ENCODE results near the gene CCDC180. TPM values are rescaled to one million over a fixed set of nuclear protein-coding genes. Genes with fewer than 3 reads are reported as not detected.

The CCDC180 gene
- total and polyA plus RNA-seq, 2 experiments from 2014 or later: 3.9 to 7.1 TPM

- TF ChIP-seq, protein P1, sequence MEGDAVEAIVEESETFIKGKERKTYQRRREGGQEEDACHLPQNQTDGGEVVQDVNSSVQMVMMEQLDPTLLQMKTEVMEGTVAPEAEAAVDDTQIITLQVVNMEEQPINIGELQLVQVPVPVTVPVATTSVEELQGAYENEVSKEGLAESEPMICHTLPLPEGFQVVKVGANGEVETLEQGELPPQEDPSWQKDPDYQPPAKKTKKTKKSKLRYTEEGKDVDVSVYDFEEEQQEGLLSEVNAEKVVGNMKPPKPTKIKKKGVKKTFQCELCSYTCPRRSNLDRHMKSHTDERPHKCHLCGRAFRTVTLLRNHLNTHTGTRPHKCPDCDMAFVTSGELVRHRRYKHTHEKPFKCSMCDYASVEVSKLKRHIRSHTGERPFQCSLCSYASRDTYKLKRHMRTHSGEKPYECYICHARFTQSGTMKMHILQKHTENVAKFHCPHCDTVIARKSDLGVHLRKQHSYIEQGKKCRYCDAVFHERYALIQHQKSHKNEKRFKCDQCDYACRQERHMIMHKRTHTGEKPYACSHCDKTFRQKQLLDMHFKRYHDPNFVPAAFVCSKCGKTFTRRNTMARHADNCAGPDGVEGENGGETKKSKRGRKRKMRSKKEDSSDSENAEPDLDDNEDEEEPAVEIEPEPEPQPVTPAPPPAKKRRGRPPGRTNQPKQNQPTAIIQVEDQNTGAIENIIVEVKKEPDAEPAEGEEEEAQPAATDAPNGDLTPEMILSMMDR (conservative IDR thresholded peaks at IDR 0.05; ENCODE audit: low read depth in 2 of 2): no peak
- no peak for TF ChIP-seq ZNF331 (CRISPR knock-in tag; IDR thresholded peaks at IDR 0.05; ENCODE audit: low read depth)
- TF ChIP-seq EZH2phosphoT487 (IDR thresholded peaks at IDR 0.05; ENCODE audit: unreplicated experiment): no peak
- TF ChIP-seq ZNF114 (CRISPR knock-in tag; IDR thresholded peaks at IDR 0.05): no peak
These were observed 7.0 kb downstream of the CCDC180 start (continued) for GRCh38 chr9:97314503-97314902.

GRCh38 chr9:97315550-97315949 lies 8.1 kb downstream of the CCDC180 start:
- H3K4me3 Mint-ChIP-seq: no peak overlapping the region
- no peak for ATAC-seq

More at GRCh38 chr9:97315550-97315949, 8.1 kb downstream of the CCDC180 start:
- Mint-ChIP-seq H3K27me3 (ENCODE audit: insufficient read depth, low read depth, poor library complexity) (peaks cover 9% of the 10 kb centered on the region), H3K36me3 (ENCODE audit: low read depth) (peaks cover 13% of the 10 kb centered on the region), H3K4me1 (no peaks in the 10 kb centered on the region), H3K9me3 (no peaks in the 10 kb centered on the region), H3K27ac (no peak overlapping the region)
- Histone ChIP-seq H3K79me2 (replicated peaks; ENCODE audit: insufficient read depth) (no peaks in the 10 kb centered on the region), H3K4me2 (no peak overlapping the region), H3F3A (replicated peaks; ENCODE audit: low read depth) (no peaks in the 10 kb centered on the region), H4K20me1 (replicated peaks; ENCODE audit: insufficient read depth) (no peaks in the 10 kb centered on the region), H2AFZ (no peak overlapping the region), H3K27me3 (ENCODE audit: insufficient read depth) (no peaks in the 10 kb centered on the region), H3K9me2 (ENCODE audit: insufficient read depth) (no peaks in the 10 kb centered on the region), H3K27ac (ENCODE audit: low read depth) (no peak overlapping the region), H3K4me3 (no peak overlapping the region), H3K4me1 (ENCODE audit: insufficient read depth) (no peaks in the 10 kb centered on the region), H3K36me3 (ENCODE audit: insufficient read depth) (no peaks in the 10 kb centered on the region)
- no peak for DNase-seq (ENCODE audit: low spot score)
- TF ChIP-seq ZNF331 (CRISPR knock-in tag; IDR thresholded peaks at IDR 0.05; ENCODE audit: low read depth) (no peak), NANOG (IDR thresholded peaks at IDR 0.05; ENCODE audit: borderline replicate concordance) (no peak), CREB1 (CRISPR knock-in tag; IDR thresholded peaks at IDR 0.05; ENCODE audit: low read depth) (no peak), POLR2AphosphoS5 (IDR thresholded peaks at IDR 0.05; ENCODE audit: low read depth) (no peak), ZNF114 (CRISPR knock-in tag; IDR thresholded peaks at IDR 0.05) (no peak), ETS1 (IDR thresholded peaks at IDR 0.05) (no peak), STAT1 (IDR thresholded peaks at IDR 0.05; ENCODE audit: unreplicated experiment) (no peak)
- TF ChIP-seq, protein P2, sequence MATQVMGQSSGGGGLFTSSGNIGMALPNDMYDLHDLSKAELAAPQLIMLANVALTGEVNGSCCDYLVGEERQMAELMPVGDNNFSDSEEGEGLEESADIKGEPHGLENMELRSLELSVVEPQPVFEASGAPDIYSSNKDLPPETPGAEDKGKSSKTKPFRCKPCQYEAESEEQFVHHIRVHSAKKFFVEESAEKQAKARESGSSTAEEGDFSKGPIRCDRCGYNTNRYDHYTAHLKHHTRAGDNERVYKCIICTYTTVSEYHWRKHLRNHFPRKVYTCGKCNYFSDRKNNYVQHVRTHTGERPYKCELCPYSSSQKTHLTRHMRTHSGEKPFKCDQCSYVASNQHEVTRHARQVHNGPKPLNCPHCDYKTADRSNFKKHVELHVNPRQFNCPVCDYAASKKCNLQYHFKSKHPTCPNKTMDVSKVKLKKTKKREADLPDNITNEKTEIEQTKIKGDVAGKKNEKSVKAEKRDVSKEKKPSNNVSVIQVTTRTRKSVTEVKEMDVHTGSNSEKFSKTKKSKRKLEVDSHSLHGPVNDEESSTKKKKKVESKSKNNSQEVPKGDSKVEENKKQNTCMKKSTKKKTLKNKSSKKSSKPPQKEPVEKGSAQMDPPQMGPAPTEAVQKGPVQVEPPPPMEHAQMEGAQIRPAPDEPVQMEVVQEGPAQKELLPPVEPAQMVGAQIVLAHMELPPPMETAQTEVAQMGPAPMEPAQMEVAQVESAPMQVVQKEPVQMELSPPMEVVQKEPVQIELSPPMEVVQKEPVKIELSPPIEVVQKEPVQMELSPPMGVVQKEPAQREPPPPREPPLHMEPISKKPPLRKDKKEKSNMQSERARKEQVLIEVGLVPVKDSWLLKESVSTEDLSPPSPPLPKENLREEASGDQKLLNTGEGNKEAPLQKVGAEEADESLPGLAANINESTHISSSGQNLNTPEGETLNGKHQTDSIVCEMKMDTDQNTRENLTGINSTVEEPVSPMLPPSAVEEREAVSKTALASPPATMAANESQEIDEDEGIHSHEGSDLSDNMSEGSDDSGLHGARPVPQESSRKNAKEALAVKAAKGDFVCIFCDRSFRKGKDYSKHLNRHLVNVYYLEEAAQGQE (IDR thresholded peaks at IDR 0.05; ENCODE audit: unreplicated experiment): no peak

Measured in GM23338 (cell line).